Mesothelial cell of epicardium (in vitro differentiated cells): ENCODE data around the gene OPRL1. TPM values are rescaled to one million over a fixed set of nuclear protein-coding genes. Genes with fewer than 3 reads are reported as not detected.

Experiments used
- DNase-seq, 2 experiments: peaks; one replicate each; pipeline ENCODE4 v3.0.0; 2021; ENCODE audit warnings: low spot score in 2 of 2; ENCODE audit not compliant: unreplicated experiment in 2 of 2
- H3K27ac Mint-ChIP-seq: 2 replicates; pipeline ENCODE4 v1.8.0; 2021; ENCODE audit warnings: mixed read lengths
- H3K27me3 Mint-ChIP-seq: 2 replicates; pipeline ENCODE4 v1.8.0; 2021; ENCODE audit warnings: low read depth, mixed read lengths
- H3K36me3 Mint-ChIP-seq: 2 replicates; pipeline ENCODE4 v1.8.0; 2021; ENCODE audit warnings: mixed read lengths
- H3K4me1 Mint-ChIP-seq: 2 replicates; pipeline ENCODE4 v1.8.0; 2021; ENCODE audit warnings: mixed read lengths
- H3K4me3 Mint-ChIP-seq: 2 replicates; pipeline ENCODE4 v1.8.0; 2021; ENCODE audit warnings: mild to moderate bottlenecking, moderate library complexity, mixed read lengths
- H3K9me3 Mint-ChIP-seq: 2 replicates; pipeline ENCODE4 v1.8.0; 2021; ENCODE audit warnings: mixed read lengths
- total RNA-seq: library from RNA; stranded (reverse); gene quantifications from 3 replicates; pipeline ENCODE4 v1.2.1, GENCODE V29; 2021
- TF ChIP-seq, protein P1 (sequence below): fragments of 200-600 bp; sonication (generic); IDR thresholded peaks from one replicate; pipeline ENCODE4 v1.5.0; 2021; ENCODE audit warnings: antibody characterized with exemption; ENCODE audit not compliant: unreplicated experiment

The OPRL1 gene
- total RNA-seq, 1 donor from 2014 or later = 2.5 TPM

DNA sequence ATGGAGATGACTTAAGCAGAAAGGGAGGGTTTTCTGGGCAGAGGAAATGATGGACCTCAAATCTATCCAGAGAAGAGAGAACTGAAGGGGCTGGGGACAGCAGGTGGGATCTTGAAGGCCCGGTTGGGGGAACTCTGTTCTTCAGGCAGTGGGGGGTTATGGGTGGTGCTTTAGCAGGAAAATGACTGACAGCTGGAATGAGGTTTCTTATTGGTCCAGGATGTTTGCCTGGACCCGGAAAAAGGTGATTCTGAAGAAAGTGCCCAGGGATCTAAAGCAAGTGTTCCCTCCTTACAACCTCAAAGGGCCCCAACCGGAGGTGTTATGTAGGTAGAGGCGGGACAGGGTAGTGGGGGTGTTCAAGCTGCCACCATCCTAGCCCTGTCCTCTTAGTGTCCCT, 15.6 kb downstream of the OPRL1 start:
- TF ChIP-seq, protein P1, sequence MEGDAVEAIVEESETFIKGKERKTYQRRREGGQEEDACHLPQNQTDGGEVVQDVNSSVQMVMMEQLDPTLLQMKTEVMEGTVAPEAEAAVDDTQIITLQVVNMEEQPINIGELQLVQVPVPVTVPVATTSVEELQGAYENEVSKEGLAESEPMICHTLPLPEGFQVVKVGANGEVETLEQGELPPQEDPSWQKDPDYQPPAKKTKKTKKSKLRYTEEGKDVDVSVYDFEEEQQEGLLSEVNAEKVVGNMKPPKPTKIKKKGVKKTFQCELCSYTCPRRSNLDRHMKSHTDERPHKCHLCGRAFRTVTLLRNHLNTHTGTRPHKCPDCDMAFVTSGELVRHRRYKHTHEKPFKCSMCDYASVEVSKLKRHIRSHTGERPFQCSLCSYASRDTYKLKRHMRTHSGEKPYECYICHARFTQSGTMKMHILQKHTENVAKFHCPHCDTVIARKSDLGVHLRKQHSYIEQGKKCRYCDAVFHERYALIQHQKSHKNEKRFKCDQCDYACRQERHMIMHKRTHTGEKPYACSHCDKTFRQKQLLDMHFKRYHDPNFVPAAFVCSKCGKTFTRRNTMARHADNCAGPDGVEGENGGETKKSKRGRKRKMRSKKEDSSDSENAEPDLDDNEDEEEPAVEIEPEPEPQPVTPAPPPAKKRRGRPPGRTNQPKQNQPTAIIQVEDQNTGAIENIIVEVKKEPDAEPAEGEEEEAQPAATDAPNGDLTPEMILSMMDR = no peak

DNA sequence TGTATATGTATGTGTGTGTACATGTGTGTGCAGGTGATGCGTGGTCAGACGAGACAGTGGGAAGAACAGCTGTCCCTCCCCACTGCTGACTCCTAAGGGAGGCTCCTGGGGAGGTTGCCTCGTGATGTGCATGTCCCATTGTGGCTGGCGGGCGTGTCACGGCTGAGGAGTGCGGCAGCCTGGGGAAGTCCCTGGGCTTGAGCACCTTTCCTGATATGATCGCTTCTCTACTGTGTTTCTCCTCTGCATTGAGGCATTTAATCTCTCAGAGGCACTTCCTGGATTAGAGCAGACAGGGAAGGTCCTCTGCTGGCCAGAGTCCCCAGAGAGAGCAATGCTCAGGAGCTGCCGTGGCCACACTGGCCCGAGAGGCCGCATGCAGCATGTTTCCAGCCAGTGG, 16.0 kb downstream of the OPRL1 start:
- peaks cover 28% of the 10 kb centered on the region for H3K27me3 Mint-ChIP-seq
- no peak for DNase-seq
- no peak overlapping the region for H3K27ac Mint-ChIP-seq
- H3K4me1 Mint-ChIP-seq = peaks cover 1% of the 10 kb centered on the region
- H3K36me3 Mint-ChIP-seq = no peaks in the 10 kb centered on the region
- peaks cover 5% of the 10 kb centered on the region for H3K9me3 Mint-ChIP-seq
- TF ChIP-seq, protein P1 = no peak
- H3K4me3 Mint-ChIP-seq = no peak overlapping the region

More for the DNA sequence above, 15.6 kb downstream of the OPRL1 start:
- H3K9me3 Mint-ChIP-seq = peaks cover 5% of the 10 kb centered on the region
- H3K27ac Mint-ChIP-seq = no peak overlapping the region
- DNase-seq = no peak
- peaks cover 1% of the 10 kb centered on the region for H3K4me1 Mint-ChIP-seq
- H3K27me3 Mint-ChIP-seq = peaks cover 23% of the 10 kb centered on the region
- H3K4me3 Mint-ChIP-seq = no peak overlapping the region
- H3K36me3 Mint-ChIP-seq = no peaks in the 10 kb centered on the region

DNA sequence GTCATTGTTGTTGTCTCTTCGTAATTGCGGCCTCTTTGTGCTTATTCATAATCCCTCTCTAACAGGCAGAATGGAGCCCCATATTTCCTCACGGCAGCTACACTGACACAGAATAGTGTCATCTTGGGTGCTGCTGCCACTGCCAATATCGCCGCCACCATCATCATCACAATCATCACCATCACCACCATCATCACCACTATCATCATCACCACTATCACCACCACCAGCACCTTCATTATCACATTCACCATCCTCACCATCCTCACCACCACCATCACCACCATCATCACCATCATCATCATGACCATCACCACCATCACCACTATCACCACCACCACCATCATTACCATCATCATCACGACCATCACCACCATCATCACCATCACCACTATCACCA, 16.7 kb downstream of the OPRL1 start:
- Mint-ChIP-seq H3K9me3 (peaks cover 5% of the 10 kb centered on the region), H3K4me3 (no peak overlapping the region), H3K27ac (no peak overlapping the region), H3K36me3 (no peaks in the 10 kb centered on the region), H3K27me3 (peaks cover 34% of the 10 kb centered on the region), H3K4me1 (peaks cover 1% of the 10 kb centered on the region)
- TF ChIP-seq, protein P1 = no peak
- DNase-seq = no peak

DNA sequence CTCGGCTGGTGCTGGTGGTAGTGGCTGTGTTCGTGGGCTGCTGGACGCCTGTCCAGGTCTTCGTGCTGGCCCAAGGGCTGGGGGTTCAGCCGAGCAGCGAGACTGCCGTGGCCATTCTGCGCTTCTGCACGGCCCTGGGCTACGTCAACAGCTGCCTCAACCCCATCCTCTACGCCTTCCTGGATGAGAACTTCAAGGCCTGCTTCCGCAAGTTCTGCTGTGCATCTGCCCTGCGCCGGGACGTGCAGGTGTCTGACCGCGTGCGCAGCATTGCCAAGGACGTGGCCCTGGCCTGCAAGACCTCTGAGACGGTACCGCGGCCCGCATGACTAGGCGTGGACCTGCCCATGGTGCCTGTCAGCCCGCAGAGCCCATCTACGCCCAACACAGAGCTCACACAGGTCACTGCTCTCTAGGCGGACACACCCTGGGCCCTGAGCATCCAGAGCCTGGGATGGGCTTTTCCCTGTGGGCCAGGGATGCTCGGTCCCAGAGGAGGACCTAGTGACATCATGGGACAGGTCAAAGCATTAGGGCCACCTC, 18.7 kb downstream of the OPRL1 start:
- no peak overlapping the region for H3K4me3 Mint-ChIP-seq
- DNase-seq = no peak
- peaks cover 5% of the 10 kb centered on the region for H3K9me3 Mint-ChIP-seq
- no peaks in the 10 kb centered on the region for H3K36me3 Mint-ChIP-seq
- peaks cover 2% of the 10 kb centered on the region for H3K4me1 Mint-ChIP-seq
- no peak overlapping the region for H3K27ac Mint-ChIP-seq
- peaks cover 38% of the 10 kb centered on the region for H3K27me3 Mint-ChIP-seq
- TF ChIP-seq, protein P1 = no peak

DNA sequence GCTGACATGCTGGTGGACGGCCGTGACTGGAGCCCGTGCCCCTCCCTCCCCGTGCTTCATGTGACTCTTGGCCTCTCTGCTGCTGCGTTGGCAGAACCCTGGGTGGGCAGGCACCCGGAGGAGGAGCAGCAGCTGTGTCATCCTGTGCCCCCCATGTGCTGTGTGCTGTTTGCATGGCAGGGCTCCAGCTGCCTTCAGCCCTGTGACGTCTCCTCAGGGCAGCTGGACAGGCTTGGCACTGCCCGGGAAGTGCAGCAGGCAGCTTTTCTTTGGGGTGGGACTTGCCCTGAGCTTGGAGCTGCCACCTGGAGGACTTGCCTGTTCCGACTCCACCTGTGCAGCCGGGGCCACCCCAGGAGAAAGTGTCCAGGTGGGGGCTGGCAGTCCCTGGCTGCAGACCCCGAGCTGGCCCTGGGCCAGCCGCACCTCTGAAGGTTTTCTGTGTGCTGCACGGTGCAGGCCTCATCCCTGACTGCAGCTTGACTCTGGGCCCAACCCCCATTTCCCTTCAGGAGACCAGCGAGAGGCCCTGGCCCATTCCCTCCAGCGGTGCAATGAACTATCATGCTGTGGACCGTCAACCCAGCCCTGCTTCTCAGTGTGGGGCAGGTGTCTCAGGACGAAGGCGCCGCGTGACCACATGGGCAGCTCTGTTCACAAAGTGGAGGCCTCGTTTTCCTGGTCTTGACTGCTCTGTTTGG, 19.4 kb downstream of the OPRL1 start:
- H3K4me1 Mint-ChIP-seq = peaks cover 2% of the 10 kb centered on the region
- H3K9me3 Mint-ChIP-seq = peaks cover 5% of the 10 kb centered on the region
- no peak overlapping the region for H3K4me3 Mint-ChIP-seq
- TF ChIP-seq, protein P1 = no peak
- peaks cover 44% of the 10 kb centered on the region for H3K27me3 Mint-ChIP-seq
- H3K27ac Mint-ChIP-seq = no peak overlapping the region
- no peak for DNase-seq
- H3K36me3 Mint-ChIP-seq = no peaks in the 10 kb centered on the region
